ENCODE results near the gene OR5C1. TPM values are rescaled to one million over a fixed set of nuclear protein-coding genes. Genes with fewer than 3 reads are reported as not detected.

OR5C1 gene
- total RNA-seq, 6 experiments from 2014 or later = not detected

DNA sequence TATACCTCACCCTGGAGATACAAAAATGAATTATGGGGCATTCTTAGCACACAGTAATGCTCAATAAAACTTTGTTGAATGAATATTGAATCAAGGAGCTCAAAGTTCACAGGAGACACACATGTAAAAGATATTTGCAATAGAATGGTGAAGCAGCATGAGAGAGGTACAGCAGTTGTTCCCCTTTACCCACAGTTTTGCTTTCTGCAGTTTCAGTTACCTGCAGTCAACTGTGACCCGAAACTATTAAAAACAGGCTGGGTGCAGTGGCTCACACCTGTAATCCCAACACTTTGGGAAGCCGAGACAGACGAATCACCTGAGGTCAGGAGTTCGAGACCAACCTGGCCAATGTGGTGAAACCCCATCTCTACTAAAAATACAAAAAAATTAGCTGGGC, 2.4 kb upstream of the OR5C1 start:
- TF ChIP-seq, protein P1, sequence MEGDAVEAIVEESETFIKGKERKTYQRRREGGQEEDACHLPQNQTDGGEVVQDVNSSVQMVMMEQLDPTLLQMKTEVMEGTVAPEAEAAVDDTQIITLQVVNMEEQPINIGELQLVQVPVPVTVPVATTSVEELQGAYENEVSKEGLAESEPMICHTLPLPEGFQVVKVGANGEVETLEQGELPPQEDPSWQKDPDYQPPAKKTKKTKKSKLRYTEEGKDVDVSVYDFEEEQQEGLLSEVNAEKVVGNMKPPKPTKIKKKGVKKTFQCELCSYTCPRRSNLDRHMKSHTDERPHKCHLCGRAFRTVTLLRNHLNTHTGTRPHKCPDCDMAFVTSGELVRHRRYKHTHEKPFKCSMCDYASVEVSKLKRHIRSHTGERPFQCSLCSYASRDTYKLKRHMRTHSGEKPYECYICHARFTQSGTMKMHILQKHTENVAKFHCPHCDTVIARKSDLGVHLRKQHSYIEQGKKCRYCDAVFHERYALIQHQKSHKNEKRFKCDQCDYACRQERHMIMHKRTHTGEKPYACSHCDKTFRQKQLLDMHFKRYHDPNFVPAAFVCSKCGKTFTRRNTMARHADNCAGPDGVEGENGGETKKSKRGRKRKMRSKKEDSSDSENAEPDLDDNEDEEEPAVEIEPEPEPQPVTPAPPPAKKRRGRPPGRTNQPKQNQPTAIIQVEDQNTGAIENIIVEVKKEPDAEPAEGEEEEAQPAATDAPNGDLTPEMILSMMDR (IDR thresholded peaks at IDR 0.05) = no peak
- no peak overlapping the region for H3K27ac Mint-ChIP-seq
- H3K9me3 Mint-ChIP-seq = no peaks in the 10 kb centered on the region
- H3K4me1 Mint-ChIP-seq (ENCODE audit: low read depth) = no peaks in the 10 kb centered on the region
- peaks cover 10% of the 10 kb centered on the region for H3K27me3 Mint-ChIP-seq (ENCODE audit: insufficient read depth)
- no peaks in the 10 kb centered on the region for H3K36me3 Mint-ChIP-seq (ENCODE audit: low read depth)
- H3K4me3 Mint-ChIP-seq = no peak overlapping the region
- DNase-seq = no peak

DNA sequence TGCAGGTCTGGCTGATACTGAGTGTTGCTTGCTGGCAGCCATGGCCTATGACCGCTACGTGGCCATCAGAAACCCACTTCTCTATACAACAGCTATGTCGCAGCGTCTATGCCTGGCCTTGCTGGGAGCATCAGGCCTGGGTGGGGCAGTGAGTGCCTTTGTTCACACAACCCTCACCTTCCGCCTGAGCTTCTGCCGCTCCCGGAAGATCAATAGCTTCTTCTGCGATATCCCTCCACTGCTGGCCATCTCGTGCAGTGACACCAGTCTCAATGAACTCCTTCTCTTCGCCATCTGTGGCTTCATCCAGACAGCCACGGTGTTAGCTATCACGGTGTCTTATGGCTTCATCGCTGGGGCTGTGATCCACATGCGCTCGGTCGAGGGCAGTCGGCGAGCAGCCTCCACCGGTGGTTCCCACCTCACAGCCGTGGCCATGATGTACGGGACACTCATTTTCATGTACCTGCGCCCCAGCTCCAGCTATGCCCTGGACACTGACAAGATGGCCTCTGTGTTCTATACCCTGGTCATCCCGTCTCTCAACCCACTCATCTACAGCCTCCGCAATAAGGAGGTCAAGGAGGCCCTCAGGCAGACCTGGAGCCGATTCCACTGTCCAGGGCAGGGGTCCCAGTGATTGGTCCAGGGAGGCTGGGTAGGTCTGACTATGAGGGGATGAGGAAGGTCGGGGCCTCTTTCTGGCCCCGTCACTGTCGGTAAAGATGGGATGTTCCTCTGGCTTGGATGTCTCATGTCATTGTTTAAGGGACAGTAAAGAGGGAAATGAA, 718 bp downstream of the OR5C1 start:
- Mint-ChIP-seq H3K36me3 (ENCODE audit: low read depth) (no peaks in the 10 kb centered on the region), H3K27ac (no peak overlapping the region), H3K4me3 (no peak overlapping the region), H3K27me3 (ENCODE audit: insufficient read depth) (peaks cover 21% of the 10 kb centered on the region), H3K9me3 (no peaks in the 10 kb centered on the region), H3K4me1 (ENCODE audit: low read depth) (no peaks in the 10 kb centered on the region)
- DNase-seq = no peak
- TF ChIP-seq, protein P1 (IDR thresholded peaks at IDR 0.05) = no peak

DNA sequence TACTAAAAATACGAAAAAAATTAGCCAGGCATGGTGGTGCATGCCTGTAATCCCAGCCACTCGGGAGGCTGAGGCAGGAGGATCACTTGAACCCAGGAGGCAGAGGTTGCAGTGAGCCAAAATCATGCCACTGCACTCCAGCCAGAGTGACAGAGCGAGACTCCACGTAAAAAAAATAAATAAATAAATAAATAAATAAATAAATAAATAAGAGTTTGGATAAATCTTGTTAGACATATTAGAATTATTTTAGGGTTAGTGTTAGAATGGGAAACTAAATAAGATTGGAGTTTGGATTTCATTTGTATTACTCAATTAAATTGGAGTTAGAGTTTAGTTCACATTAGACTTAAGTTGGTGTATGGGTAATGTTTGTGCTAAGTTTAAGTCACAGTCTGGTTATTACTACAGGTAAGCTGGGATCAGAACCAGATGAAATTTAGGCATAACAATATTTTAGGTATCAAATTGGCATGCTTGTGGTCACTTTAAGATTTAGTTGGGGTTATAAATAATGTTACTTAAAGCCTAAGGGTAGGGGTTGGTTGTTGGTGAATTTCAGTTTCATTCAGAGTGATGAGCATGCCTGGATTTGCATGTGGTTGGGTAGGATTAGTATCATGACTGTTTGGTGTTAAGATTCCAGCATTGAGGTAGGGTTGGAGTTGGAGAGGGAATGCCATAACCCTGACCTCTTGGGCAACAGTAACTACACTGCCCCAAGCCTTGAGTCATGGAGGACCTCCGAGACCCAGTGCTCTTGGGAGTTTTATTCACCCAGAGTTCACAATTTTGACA, 3.3 kb downstream of the OR5C1 start:
- TF ChIP-seq, protein P1 (IDR thresholded peaks at IDR 0.05) = no peak
- no peaks in the 10 kb centered on the region for H3K36me3 Mint-ChIP-seq (ENCODE audit: low read depth)
- no peaks in the 10 kb centered on the region for H3K9me3 Mint-ChIP-seq
- H3K4me1 Mint-ChIP-seq (ENCODE audit: low read depth) = no peaks in the 10 kb centered on the region
- peaks cover 19% of the 10 kb centered on the region for H3K27me3 Mint-ChIP-seq (ENCODE audit: insufficient read depth)
- no peak overlapping the region for H3K4me3 Mint-ChIP-seq
- DNase-seq = no peak
- no peak overlapping the region for H3K27ac Mint-ChIP-seq

DNA sequence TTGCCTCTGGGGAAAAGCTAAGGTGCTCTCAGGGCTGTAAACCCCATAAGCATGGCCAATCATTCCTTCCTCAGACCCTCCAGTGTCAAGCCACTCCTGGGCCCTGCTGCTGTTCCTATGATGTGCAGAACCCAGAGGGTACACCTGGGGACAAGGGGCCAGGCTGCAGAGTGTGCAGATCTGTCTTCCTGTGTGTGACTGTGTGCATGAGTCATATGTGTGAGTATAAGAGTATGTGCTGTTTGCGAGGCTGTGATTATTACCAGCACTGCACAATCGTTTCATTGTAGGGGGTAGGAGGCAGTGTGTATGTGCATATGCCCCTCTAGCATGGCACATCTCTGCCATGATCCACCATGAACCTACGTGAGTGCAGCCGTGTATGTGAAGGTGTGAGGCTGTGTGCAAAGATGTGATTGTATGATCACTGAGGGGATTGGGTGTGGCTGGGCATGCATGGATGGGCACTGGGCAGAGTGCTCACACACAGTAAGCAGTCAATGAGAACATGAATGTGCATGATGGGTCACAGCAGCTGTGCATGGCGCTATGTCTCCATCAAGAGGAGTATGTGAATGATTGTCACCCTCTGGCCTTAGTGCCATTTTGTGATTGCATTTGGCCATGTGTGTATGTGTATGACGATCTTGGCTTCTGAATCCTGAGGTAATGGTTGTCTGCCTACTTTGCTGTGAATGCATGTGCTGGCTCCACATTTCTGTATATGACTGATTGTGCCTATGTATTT, 8.8 kb downstream of the OR5C1 start:
- TF ChIP-seq, protein P1 (IDR thresholded peaks at IDR 0.05) = no peak
- H3K4me3 Mint-ChIP-seq = no peak overlapping the region
- no peaks in the 10 kb centered on the region for H3K9me3 Mint-ChIP-seq
- H3K27ac Mint-ChIP-seq = no peak overlapping the region
- H3K36me3 Mint-ChIP-seq (ENCODE audit: low read depth) = no peaks in the 10 kb centered on the region
- H3K27me3 Mint-ChIP-seq (ENCODE audit: insufficient read depth) = peaks cover 9% of the 10 kb centered on the region; the same call in 1 of the 2 replicates
- no peak for DNase-seq
- H3K4me1 Mint-ChIP-seq (ENCODE audit: low read depth) = no peaks in the 10 kb centered on the region; the same call in 1 of the 2 replicates
